Measurements from ENCODE around the gene SUFU. TPM values are rescaled to one million over a fixed set of nuclear protein-coding genes. Genes with fewer than 3 reads are reported as not detected.

Gene SUFU
- total and polyA plus RNA-seq, 2 of the 4 experiments (the other 2 are of a cell fraction) = 2.2 to 11.0 TPM

- H4K20me1 ChIP-seq (ENCODE audit: insufficient read depth, low read length) = peaks cover 63% of the 10 kb centered on the region
- H3K4me1 ChIP-seq (ENCODE audit: control insufficient read depth, insufficient read depth, low read length) = no peaks in the 10 kb centered on the region; the same call in 1 of the 2 replicates
- H3K27ac ChIP-seq (ENCODE audit: insufficient read depth, low read length) = no peak overlapping the region
- H3K4me2 ChIP-seq (ENCODE audit: low read depth, low read length) = no peak overlapping the region
- H3K18ac ChIP-seq (ENCODE audit: low read depth, low read length) = no peak overlapping the region
- H2BK20ac ChIP-seq (ENCODE audit: low read depth, low read length) = no peak overlapping the region
- no peak overlapping the region for H3K9ac ChIP-seq (ENCODE audit: low read depth, low read length)
- no peak overlapping the region for H2AK5ac ChIP-seq (ENCODE audit: low read depth, low read length)
- POLR2A ChIA-PET (ENCODE audit: unreplicated experiment) = no interaction called here
- DNase-seq = no peak
- intact Hi-C loops (cut with micrococcal nuclease) = no loop called here
- H4K91ac ChIP-seq (ENCODE audit: insufficient read depth, low read depth, low read length) = no peak overlapping the region
- H3K27me3 ChIP-seq (ENCODE audit: control insufficient read depth, insufficient read depth, low read length) = no peaks in the 10 kb centered on the region
- no peak overlapping the region for H3K4ac ChIP-seq (ENCODE audit: low read depth, low read length)
- H2AK9ac ChIP-seq (replicated peaks; ENCODE audit: low read depth, low read length, poor library complexity) = no peak overlapping the region
- H2BK5ac ChIP-seq (ENCODE audit: low read depth, low read length, poor library complexity, severe bottlenecking) = no peak overlapping the region
- TF ChIP-seq CEBPB (IDR thresholded peaks at IDR 0.05; ENCODE audit: low read depth, low read length) = no peak
- TF ChIP-seq RCOR1 (IDR thresholded peaks at IDR 0.05; ENCODE audit: insufficient replicate concordance, low read length) = no peak
- no peak for TF ChIP-seq ELK1 (IDR thresholded peaks at IDR 0.05; ENCODE audit: borderline replicate concordance, low read depth, low read length)
- no peak for TF ChIP-seq USF2 (IDR thresholded peaks at IDR 0.05; ENCODE audit: low read depth, low read length)
- TF ChIP-seq CTCF (conservative IDR thresholded peaks at IDR 0.05; ENCODE audit: low read depth, low read length) = no peak
- TF ChIP-seq NFE2L2 (IDR thresholded peaks at IDR 0.05; ENCODE audit: low read depth, low read length) = no peak
- no peak for TF ChIP-seq CHD1 (IDR thresholded peaks at IDR 0.05; ENCODE audit: low read depth, low read length)
- no peak for TF ChIP-seq SMC3 (IDR thresholded peaks at IDR 0.05; ENCODE audit: low read depth, low read length)
- no peak for TF ChIP-seq FOS (IDR thresholded peaks at IDR 0.05; ENCODE audit: low read depth, low read length)
- no peak for TF ChIP-seq MAFK (IDR thresholded peaks at IDR 0.05; ENCODE audit: low read depth, low read length)
- TF ChIP-seq RAD21 (IDR thresholded peaks at IDR 0.05; ENCODE audit: low read length) = no peak
- no peak for TF ChIP-seq RFX5 (IDR thresholded peaks at IDR 0.05; ENCODE audit: low read depth, low read length)
- TF ChIP-seq POLR2A (IDR thresholded peaks at IDR 0.05; ENCODE audit: low read depth, low read length) = no peak
- no peak for TF ChIP-seq MXI1 (IDR thresholded peaks at IDR 0.05; ENCODE audit: borderline replicate concordance, low read depth, low read length)
- no peak for TF ChIP-seq MAZ (IDR thresholded peaks at IDR 0.05; ENCODE audit: borderline replicate concordance, low read depth, low read length)
- TF ChIP-seq BHLHE40 (IDR thresholded peaks at IDR 0.05; ENCODE audit: low read depth, low read length) = no peak
- dilution Hi-C loops (cut with HindIII; ENCODE audit: low sequenced_read_pairs, unreplicated experiment) = no loop called here
- peaks cover 5 to 47% of the 10 kb centered on the region in 2 experiments for H3K79me1 ChIP-seq (ENCODE audit: low read depth in 1 of 2, low read length in 2 of 2)
- H2BK15ac ChIP-seq (ENCODE audit: low read depth, low read length) = no peak overlapping the region
- H3K9me3 ChIP-seq (ENCODE audit: control insufficient read depth, insufficient read depth, low read length) = no peaks in the 10 kb centered on the region
- no peak overlapping the region for H4K8ac ChIP-seq (ENCODE audit: low read depth in 2 of 2, low read length in 2 of 2)
- H4K5ac ChIP-seq (ENCODE audit: low read depth, low read length) = no peak overlapping the region
- H2BK120ac ChIP-seq (ENCODE audit: low read depth, low read length) = no peak overlapping the region
- in situ Hi-C loops (cut with MboI; ENCODE audit: low sequenced_read_pairs) = no loop called here
- WGBS, 2 experiments (ENCODE audit: extremely low coverage in 2 of 2, insufficient read length in 1 of 2) = no CpG with 5 or more reads among the region's 3 CpGs
- H3K14ac ChIP-seq (replicated peaks; ENCODE audit: low read depth, low read length) = no peak overlapping the region
- CTCF ChIA-PET = no interaction called here
- H3K36me3 ChIP-seq (ENCODE audit: control insufficient read depth, insufficient read depth, low read length) = no peaks in the 10 kb centered on the region; the same call in 1 of the 2 replicates
- H2AFZ ChIP-seq (replicated peaks; ENCODE audit: low read length, poor library complexity) = no peak overlapping the region
- H3K23ac ChIP-seq (ENCODE audit: low read depth, low read length) = no peak overlapping the region
- BruUV-seq (replicated peaks) = no TSS peak
- no peak overlapping the region for H3K56ac ChIP-seq (ENCODE audit: extremely low read depth, insufficient read depth, low read length)
- H3K4me3 ChIP-seq (ENCODE audit: insufficient read depth, low read depth, low read length) = no peak overlapping the region
- peaks cover 3% of the 10 kb centered on the region; the same call in 1 of the 2 replicates for H3K9me1 ChIP-seq (ENCODE audit: insufficient read depth, low read length)
- ATAC-seq (ENCODE audit: low read depth) = no peak
These were observed 4.4 kb upstream of the SUFU start for GRCh38 chr10:102499356-102499755.

Data from IMR-90 (cell line).